ENCODE results near the gene SORCS2.
A peak's percentile ranks its signal among the peaks of the same experiment; 100 is the strongest.

Gene SORCS2

DNA sequence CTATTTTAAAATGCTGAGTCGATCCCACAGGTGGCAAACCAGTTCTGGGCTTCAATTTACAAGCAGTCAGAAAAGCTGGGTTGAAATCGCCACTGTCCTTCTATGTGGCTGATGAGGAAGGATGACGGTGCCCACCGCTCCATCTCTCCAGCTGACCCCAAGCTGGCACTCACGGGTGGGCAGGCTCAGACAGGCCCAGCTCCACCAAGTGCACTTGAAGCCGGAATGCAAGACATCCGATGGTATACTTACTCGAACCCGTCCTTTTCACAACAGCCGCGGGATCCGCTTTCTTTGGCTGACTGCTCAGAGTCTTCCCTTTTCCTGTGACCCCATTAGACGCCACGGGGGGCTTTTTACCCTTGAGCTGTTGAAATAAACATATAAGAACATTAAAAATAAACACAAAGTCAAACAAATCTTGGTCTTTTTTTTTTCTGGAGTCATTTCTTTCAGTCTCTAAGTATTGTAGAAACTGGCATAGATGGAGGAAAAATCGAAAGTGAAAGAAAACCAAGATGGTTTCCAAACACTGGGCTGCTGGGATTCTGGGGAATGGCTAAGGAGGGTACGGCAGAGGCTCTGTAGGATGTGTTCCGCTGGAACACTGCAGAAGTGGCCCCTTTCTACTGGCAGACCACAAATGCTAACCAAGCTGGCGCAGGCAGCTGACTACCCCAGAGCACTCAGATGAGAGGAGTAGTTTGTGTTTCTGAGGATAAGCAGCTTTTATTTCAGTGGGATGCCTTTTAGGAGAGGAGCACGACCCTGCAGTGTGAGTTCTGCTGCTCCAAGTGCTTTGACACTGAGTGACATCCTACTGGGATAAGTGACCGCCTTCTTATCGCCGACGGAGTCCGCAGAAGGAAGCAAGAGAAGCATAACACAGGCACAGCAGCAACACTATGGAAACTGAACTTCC lies 586.4 kb downstream of the SORCS2 start:
- no peak for DNase-seq

DNA sequence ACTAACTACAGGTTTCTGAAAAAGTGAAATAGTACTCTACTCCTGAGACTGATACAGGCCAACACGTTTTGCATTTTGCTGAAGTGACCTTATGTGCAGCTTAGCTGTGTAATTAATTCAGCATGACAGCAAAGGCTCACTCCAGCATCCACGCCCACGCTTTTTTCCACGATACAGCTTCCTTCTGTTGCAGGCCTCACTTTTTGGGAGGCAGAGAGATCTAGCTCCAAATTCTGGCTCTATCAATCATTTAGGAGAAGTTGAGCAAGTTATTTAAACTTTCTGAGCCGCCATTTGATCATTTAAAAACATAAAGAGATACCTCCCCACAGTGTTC lies 587.1 kb downstream of the SORCS2 start:
- DNase-seq = no peak

DNA sequence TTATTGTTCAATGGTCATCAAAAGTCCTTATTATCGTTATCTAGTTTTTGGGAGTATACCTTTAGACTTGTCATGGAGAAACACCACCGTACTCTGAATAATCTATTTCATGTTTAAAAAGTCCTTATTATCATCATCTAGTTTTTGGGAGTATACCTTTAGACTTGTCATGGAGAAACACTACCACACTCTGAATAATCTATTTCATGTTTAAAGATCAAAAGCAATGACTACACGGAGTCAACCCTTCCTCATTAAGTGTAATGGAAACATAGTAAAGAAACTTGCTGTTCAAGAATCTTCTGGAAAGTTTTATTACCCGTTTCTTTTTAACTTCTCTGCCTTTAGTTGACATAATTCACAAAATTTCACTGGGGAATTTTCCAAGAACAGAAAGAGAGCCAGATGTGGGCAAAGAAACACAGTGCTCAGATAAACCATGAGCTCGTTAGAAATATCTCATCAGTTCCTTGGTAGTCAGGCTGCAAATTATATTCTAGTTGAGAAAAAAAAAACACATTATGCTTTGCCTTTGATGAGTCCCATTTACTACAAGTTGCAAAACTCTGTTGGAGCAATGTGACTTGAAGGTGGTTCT lies 588.5 kb downstream of the SORCS2 start:
- no peak for DNase-seq

DNA sequence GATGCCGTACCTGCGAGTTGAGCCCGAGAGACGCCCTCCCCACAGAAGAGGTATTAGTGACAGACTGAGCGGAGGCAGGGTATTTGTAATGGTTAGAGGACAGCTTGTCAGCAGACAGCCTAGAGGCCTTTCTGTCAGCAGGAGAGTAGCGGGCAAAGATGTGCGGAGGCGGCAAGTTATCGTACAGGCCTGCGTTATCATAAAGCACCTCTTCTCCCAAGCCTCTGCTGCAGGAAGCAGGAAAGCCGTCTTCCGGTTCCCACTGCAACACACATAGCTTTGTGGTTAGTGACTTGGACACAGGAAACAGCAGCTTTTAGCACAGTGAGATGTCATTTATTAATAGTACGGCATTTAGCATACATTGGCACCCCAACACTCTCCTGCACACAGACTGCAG lies 589.0 kb downstream of the SORCS2 start:
- DNase-seq = peak in 1 of 2 donors; percentile 37

DNA sequence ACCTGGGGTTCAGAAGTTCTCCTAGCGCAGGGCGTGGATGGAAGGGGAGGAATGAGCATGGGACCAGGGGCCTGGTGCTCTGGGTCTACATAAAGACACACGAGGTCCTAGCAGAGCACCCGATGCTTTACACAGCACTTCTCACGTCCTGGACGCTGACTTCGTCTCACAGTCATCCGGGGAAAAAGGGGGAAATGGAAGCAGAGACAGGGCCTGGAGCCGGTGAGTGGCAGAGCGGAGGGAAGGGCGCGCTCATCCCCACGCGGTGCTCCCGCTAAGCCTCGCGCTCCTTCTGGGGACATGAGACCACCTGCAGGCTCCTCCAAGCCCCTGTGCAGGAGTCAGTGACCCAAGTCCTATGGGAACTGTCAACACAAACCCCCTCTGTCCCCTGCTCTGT lies 589.7 kb downstream of the SORCS2 start:
- no peak for DNase-seq

DNA sequence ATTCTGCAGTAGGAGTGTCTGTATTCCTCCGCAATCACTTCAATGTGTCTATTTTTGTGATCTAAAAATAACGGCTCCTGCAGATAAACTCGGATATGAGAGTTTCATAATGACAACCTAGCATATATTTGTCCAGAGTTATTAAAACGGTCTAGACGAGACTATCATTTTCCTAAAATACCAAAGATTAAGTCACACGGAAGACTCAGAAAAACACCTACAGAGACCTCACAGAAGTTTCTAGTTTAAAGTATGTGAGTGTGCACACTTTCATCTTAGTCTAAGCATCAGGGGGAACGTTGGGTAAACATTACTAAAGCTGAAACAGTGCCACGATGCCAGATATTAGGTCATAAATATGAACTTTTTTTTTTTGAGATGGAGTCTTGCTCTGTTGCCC lies 590.4 kb downstream of the SORCS2 start:
- no peak for DNase-seq

DNA sequence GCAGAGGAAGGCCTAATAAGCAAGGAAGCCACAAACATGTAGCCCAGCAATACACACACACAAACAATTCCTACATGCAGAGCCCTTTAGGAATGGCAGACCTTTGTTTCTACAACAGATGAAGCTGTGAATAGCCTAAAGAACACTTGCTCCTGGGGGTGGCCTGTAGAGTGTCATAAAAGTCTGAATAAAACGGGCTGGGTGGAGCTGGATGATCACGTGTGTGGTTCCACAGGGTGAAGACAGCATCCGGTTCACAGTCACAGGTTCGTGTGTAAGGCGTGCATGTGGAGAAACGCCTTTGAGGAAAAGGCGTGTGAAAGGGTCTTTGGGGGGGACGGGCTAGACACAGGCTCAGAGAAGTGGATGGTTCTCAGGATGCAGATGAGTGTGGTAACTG lies 591.2 kb downstream of the SORCS2 start:
- no peak for DNase-seq

DNA sequence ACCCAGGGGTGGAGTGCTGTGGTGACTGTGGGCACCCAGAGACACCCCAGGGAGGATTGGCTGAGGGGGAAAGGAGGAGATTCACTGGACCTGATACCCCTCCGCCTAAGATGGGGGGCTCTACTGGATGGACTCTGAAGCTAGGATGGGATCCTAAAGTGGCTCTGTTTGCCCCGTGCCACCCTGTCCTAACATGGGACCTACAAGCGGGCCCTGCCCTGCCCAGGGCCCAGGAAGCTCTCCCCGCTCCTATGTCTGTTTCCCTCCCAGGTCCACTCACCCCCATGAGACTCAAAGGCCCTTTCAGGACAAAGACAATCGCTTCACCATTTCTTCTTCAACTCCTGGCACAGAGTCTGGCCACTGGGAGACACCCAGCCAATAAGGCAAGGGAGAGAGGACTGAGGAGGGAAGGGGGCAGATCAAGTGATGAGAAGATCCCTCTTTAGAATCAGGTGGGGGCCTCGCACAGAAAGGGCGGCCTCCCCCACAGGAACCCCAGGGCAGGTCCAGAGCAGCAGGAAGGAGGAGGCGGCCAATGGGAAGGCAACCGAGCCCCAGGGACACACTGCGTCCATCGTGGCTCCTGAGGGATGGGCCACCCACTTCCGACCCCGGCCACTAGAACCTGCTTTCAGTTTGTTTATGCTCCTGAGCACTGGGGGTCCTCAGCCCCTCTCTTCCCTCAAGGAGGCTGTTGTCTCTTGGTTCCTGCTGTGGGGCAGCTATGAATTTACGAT lies 592.0 kb downstream of the SORCS2 start:
- no peak for DNase-seq

DNA sequence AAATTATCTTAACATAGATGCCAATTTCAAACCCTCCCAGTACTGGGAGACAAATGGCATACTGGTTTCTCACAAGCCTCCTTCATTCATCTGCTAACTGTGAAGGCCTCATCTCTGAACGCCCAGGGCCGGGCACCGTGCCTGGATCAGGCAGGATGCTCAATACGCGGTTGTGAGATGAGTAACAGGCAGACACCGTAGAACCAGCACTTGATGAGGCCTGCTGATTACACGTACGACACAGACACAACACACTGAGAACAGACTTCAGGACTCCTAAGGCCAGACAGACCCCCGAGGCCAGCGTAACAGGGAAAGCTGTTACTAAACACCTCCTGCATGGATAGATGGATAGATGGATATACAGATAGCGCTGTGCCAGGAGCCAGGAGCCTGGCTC lies 592.7 kb downstream of the SORCS2 start:
- peak in 1 of 2 donors; percentile 41 for DNase-seq

DNA sequence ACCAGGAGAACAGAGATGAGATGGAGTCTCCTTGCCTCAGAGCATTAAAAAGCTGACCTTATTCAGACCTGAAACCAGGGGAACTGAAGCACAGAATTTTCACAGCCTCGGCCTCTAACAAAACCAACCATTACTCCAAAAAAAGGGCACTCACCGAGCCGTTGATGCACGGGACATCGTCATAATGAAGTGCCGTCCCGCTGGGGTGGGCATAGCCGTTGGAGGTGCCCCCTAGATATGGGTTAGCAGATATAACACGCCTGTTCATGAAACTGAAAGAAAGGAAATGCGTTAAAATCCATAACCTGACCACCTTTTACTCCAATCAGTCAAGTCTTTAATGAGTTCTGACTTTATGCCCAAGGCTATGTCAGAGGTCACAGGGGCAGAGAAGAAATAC lies 593.7 kb downstream of the SORCS2 start:
- DNase-seq = no peak

DNA sequence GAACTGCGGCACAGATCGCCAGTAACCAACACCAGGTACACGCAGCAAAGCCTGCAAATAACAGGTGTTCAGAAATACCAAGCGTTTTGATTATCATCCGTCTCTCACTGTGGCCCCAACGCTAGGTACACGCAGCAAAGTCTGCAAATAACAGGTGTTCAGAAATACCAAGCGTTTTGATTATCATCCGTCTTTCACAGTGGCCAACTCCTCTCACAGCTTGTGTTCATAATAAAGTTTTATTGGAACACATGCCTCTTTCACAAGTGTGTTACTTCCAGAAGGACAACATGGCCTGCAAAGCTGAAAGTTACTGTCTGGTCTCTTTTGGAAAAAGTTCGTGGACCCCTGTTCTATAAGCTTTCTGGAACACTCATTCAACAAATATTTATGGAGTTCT lies 594.2 kb downstream of the SORCS2 start:
- DNase-seq = no peak

DNA sequence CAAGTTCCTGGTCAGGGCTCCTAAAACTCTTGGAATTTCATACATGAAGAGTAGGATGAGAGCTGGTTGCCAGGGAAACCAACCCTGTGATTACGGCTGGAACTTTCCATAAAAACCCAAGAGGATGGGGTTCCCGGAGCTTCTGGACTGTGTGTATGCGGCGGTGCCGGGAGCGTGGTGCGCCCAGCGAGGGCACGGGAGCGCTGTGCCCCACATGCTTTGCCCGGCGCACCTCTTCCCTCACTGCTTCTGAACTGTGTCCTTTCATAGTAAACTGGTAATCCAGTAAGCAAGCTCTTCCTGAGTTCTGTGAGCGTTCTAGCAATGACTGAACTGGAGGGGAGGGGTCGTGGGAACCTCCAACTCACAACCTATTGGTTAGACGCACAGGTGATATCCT lies 594.7 kb downstream of the SORCS2 start:
- DNase-seq = no peak

DNA sequence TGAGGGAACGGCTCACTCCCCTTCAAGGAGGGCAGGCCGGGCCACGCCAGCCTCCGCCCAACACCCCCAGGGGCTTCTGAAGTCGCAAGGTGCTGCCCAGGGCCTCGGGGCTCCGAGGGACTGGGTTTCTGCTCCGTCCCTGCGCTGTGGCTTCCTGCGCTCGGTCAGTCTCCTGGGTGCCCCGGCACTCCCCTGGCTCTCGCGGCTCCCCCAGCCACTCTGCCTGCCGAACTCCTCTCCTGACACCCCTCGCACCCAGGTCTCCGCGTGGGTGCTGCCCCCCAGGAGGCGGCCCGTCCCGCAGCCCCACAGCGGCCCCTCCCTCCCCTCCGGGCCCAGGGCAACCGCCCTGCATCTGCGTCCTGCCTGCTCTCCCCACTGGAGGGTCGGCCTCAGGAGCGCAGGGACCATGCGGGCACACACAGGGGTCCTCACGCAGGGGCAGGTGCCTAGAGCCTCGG lies 595.4 kb downstream of the SORCS2 start:
- DNase-seq = no peak

DNA sequence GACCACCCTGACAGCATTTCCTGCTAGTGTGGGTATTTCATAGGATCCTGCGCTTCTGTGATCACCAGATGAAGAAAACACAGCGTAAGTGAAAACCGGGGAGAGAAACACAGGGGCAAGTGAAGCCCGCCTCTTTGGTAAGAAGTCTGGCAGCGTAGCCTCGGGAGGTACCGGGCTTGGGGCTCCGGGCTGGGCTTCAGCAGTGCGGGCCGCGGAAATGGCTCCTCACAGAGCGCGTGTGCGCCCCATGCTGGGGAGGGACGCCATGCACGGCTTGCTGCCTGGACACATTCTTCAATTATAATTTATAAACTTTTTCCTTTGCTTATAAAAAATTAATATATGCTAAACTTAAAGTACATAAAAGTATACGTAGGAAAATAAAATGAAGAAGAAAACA lies 595.9 kb downstream of the SORCS2 start:
- no peak for DNase-seq

DNA sequence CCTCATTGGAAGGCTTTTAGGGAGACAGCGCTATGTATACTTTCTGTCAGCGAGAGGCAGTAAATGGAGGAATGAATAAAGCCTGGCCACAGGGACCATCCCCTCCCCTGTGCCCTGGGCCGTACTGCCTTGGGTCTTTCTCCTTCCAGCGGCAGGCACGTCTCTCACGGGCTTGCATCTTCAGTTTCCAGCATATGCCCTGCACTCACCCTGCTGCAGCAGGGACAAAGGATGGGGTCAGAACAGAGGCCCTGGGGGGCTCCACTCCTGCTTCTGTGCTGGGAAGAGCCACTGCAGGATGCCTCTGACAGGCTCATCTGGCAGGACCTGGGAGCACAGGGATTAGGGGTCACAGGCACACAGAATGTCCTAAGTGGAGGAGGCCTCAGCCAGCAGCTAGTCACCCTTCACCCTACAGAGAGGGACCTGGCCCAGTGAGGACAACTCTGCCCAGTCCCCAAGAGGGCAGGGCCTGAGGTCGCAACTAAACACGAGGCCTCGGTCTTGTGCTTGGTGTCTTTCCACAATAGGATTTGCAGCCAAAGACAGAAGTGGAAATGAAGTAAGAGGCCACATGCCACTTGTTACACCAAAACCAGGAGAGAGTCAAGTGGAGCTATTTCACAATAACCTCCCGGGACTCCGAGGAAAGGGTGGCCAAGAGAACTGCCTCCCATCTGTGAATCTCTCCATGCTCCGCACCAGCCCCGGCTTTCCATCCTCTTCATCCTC lies 596.5 kb downstream of the SORCS2 start:
- no peak for DNase-seq

DNA sequence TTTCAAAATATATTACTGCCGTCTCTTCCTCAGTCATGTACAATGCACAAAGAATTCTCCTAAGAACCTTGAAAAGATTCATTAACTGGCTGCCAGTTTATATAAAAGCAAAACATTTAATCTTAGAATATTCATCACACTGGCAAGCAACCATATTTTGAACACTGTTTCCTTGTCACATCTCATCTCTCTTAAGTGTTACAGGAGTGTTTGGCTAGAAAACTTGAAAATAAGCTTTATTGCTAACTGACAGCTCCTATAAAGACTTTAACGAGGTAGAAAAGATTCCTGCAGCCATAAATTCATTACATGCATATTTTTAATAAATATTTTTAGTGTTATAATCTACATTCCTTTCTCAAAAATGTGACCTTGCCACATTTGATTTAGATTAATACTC lies 597.7 kb downstream of the SORCS2 start:
- no peak for DNase-seq

DNA sequence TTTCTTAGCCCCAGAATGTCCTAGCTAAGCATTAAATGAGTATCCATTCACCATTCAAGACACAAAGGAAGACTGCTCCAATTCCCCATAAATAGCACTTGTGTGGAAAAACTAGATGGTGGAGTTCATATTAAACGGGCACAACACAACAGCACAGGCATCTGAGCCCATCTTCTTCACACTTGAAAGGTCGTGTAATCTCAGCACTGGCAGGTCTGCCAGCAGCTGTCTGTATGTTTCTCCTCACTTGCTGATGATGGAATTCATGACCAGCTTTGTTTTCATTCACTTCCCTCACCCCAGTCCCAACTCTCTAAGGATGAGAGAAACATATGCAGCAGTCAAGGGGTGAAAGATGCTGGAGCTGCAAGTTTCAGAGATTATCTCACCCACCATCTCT lies 598.7 kb downstream of the SORCS2 start:
- DNase-seq = no peak
